DMS79 (cell line): ENCODE results near the gene ABLIM1.

ENCODE experiments used
- DNase-seq: peaks from one replicate; lab custom pipeline; 2025; lab: John Stamatoyannopoulos, UW

Gene ABLIM1

DNA sequence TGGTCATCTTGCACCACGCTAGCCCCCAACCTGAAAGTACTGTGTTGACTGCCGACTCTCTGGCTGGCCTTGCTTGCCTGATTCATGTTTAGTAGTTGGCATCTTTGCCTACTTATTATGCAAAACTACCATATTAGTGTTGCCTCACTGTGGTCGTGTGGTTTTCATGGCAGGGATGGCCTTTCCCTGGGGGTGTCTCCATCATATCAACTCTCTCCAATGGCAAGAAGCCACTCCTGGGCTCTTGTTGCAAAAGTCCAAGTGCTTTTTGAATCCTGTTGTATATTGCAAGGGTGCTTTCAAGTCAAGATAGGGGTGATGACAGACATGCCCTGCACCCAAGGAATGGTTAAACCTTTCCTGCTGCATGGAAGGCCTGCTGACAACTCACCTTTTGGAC is 39.4 kb downstream of the ABLIM1 start:
- no peak for DNase-seq

DNA sequence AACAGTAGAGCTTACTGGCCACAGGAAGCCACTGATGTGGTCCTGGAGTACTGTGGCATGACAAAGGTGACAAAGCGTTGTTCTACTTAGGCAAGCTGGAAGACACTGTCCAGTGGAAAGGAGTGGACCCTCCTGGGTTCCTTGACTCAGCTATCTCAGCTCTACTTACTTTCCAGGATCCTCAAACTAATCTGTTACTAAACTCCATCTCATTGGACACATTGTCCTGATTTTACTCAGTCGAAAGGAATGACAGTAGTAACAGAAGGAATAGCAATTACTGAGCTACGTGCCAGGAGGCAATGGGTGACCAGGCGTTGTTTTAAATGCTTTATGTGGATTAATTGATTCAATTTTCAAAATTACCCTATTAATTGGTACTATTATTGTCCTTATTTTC is 41.6 kb downstream of the ABLIM1 start:
- no peak for DNase-seq

DNA sequence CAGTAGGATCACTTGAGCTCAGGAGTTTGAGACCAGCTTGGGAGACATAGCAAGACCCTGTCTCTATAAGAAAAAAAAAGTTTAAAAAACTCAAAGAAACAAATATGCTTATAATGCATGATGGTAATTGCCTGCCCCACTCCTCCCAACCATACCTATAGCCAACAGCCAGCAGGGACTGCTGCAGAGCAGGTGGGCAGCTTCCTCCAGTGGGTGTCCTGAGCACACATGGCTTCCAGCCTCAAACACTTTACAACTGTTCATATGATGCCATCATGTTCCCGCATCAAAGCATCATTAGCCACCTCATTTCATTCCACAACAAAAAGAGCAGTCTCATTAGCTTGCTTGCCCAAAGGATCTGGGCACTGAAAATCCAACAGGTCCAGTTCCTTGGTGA is 42.0 kb downstream of the ABLIM1 start:
- DNase-seq: no peak

DNA sequence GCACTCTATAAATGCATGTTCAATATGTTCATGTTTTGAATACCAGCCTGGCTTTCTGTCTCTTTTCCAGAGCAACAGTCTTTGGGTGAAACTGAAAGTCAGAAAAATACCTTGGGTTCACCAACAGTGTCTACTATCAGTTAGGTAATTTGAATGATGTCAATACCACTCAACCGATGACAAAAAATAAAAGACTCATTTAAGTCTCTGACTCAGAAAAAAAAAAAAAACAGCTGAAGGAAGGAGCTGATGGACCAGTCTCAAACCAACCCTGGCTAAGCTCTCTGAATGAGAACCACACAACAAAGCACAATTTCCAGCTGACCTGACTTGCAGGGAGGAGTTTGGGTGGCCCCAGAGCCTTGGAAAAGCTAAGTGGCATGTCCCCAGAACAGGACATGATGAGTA is 42.5 kb downstream of the ABLIM1 start:
- no peak for DNase-seq

DNA sequence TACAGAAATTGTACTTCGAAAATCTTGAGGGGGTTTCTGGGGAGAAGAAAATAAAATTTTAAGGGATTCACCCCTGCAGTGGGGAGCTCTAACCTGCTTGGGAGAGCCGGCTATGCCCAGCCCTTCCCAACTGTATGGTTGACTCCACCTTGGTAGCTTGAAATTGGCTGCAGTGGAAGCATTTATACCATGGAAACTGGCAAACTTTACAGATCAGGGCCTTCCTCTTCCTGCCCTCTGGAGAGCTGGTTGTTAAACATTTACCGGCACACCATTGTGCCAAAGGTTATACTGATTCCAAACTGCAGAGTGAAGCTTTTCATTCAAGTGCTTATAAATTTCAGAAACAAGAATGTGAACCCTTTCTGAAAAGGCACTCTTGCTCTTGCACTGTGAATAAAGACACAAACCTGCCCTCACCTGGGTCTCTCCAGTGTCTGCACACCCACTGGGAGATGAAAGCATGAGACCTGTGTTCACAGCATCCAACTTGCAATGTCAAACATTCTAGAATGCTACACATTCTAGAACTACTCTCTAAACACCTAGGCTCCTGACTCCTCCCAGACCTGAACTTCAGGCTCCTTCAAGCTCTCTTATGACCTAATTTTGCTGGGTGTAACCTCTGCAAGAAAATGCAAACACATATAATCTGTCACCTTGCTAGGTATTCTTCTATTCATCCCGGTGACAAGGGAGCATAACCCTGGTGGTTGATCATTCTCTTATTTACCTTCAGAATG is 44.7 kb downstream of the ABLIM1 start:
- DNase-seq: no peak

DNA sequence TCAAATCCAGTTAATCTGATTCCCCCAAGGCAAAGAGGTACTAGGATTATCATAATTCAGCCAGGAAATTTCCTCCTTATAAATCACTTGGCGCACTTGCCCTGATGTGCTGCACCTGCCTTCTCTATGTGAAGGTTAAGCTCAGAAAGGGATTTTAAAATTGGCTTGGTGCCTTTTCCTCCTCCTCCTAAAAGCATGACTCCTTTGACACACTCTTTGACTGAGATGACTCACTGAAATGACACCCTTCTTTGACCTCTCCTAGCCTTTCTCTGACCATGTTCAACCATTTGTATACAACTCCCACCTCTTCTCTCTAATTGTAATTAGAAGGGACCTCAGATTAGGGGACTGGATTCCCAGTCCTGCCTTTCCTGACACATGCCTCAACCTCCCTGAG is 46.5 kb downstream of the ABLIM1 start:
- no peak for DNase-seq

DNA sequence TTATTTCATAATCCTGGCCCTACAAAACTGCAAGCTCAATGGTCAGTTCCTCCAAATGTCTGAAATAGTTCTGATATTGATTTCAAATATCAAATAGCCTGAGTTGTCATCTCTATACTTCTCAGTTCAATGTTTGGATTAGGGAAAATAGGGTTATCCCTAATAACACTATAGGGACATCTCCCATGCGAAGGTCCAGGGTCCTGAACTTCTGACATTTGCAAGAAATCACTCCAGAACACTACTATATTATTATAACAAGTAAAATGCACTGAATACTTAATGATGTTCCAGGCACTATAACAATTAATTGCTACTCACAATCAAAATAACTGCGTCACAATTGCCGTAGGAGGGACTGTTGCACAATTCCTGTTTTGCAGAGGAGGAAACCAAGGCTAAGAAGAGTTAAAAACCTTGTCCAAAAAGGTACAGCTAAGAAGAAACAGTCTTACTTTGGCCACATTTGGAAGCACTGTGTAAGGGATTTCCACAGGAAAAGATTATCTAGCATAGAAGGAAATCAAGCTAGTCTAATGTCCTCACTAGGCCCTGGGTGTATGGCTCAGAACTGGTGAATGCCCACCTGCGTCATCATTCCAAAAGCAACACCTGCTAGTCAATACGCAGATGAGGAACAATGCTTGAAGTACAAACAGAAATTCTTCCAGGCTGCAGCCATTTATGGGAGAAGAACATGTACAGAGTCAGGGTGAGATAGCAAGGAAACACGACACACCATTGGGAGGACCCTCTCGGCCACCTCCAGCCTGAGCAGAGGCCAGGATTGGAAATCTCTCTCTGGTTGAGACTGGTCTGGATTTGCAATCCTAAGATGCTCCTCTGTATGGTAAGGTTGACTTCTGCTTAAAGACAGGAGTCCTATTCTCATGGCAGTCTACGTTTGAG is 48.3 kb downstream of the ABLIM1 start:
- no peak for DNase-seq

DNA sequence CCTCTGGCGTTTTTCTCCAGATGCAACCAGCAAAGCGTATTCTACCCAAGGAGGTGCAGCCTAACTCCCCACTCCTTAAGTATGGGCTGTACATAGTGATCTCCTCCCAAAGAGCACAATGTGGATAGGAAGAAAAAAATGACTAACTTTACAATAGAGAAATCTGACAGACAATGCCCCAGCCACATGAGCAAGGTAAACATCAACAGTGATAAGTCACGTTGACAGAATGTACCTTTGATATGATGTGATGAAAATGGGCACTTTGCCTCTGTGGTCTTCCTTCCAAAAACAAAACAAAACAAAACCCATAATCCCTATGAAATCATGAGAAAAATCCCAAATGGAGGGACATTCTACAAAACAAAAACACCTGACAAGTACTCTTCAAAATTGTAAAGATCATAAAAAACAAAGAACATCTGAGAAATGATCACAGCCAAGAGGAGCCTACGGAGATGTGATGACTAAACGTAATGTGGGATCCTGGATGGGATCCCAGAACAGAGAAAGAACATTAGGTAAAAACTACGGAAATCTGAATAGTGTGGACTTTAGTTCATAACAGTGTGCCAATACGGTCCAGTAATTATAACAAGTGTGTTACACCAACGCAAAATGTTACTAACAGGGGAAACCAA is 50.6 kb downstream of the ABLIM1 start:
- DNase-seq: no peak

DNA sequence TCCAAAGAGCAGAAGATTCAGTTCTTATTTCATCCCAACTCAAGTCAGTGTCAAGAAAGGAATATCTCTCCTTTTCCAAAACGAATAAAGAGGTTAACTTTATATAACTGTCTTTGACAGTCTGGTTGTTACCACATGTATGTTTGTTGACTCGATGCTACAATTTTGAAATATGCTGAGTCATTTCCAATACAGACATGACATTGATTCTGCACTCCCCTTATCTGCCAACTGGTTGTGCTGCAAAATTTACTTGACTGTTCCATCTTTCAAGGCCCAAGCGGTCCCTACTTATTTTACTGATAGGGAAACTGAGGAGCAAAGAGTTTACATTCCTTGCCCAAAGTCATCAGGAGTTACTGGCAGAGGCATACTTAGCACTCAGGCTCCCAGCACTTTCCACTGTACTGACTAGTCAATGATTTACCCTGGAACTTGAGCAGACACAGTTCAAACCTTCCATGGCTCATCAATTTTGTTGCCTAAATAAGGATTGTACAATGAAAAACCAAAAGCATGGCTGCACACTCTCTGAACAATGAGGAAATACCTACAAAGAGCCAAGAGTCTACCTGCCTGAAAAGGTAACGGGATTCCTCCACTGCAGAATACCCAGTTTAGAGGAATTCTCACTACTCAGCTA is 52.8 kb downstream of the ABLIM1 start:
- no peak for DNase-seq

DNA sequence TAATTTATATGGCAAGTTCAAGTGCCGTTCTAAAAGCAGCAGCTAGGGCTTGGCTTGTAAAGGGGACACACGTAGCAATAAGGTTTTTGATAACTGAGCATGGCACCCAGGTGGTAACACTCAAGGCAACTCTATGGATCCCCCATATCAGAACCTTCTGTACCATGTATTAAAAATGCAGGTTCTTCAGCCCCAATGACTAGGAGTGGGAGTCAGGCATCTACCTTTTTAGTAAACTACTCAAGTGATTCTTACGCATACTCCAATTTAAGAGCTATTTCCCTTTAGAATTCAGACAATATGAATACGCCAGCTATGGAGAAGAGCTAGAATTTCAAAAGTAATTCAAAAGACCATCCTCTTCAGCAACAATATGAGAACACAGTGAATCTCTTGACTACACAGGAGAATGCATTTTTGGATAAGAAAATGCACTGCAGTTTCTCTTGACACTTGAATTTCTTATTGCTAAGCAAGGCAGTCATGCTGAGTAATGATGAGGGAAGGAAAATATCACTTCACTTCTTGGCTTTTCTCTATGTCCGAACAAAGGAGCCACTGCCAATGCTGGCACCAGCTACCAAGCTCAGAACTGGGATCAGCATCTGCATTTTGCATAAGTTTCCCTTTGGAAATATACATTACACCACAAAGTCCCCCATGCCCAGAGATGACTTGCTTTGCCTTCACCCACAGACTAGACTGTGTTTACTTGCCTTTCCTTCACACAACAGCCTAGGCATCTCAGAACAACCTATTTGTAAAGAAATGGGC is 53.5 kb downstream of the ABLIM1 start:
- DNase-seq: no peak

DNA sequence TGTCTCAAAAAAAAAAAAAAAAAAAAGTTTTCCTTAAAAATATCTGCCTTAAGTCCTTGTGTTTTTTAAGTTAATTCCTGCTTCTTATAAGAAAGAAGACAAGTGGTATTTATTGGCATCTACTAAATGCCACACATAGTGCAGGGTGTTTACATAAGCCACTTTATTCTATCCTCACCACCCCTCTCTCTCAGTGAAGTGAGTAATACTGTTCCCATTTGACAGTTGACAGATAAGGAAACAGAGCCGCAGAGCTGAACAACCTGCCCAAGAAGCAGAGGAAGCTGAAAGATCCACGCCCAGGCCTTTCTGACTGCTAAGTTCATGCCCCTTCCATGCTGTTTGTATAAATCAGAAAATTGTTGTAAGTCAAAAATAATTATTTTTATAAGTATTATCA is 54.1 kb downstream of the ABLIM1 start:
- DNase-seq: no peak

DNA sequence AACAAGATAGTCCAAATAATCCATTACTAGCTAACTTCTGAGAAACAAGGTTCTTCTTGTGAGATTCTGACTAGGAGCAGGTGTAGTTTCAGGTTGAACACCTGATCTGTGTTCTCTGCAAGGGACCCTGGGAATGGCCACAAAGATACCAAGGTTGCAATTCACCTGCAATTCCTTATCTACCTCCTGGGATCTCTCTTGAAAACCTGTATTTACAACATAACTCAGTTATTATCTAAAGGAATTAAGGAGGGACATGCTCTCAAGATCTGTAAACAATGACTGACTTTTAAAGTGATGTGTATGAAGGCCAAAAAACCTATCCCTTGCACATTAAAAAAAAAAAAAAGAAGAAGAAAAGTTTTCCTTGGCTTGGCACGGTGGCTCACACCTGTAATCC is 54.8 kb downstream of the ABLIM1 start:
- no peak for DNase-seq

DNA sequence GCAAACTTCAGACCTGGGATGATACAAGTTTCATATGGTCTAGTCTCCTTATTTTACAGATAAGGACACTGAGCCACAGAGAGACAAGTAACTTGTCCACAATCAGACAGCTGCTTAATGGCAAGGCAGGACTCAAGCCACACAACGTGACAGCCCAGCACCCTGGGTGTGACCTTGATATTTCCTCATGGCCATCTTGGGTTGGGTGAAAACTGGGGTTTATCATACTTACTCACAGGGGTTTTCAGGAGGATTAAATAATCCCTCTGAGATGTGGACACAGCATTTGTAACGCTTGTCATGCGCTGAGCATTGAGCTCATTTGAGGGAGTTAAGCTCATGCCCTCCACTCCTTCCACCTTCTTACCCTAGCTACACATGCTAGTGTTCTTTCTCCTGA is 58.0 kb downstream of the ABLIM1 start:
- DNase-seq: no peak

DNA sequence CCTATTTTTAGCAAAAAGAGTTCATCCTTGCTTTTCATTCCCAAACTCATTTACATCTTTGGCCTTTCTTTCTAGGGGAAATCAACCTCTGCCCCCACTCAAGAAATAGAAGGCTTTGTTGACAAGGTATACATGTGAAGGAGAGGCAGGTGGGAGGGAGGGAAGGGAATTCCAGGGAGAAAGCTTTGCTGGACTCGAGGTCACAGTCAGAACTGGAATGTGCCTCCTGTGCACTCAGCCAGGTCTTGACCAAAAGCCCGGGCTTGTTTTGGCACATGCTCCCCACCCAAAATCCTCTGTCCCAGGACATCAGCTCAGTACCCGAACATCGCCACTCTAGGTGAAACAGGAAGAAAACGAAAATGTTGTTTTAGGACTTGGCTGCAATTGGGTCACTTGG is 61.3 kb downstream of the ABLIM1 start:
- no peak for DNase-seq

DNA sequence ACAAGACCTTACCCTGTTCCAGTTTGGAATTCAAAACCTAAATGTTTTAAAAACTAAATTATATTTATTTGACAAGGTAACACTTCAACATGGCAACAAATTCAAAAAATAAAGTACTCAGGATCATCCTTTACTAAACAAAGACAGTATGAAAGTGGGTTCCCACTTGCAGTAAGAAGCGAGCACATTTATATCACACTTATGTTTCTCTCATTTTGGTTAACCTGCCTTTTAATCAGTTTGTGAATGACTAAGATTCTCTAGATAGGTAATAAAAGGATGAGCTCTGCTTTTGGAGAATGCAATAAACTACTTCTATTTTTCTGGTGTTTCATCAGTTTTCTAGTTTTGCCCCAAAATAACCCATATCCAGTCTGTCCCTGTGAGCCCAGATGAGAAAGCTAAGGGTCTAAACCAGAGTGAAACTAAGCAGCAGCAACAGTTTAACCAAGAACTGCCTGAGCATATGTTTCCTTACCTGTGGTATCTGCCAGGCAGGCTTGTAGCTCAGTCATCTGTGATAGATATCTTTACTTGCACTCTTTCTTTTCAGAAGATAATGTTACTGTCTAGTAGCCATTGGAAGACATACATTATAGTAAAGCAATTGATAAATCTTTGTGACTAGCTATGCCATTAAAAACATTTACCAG is 64.1 kb downstream of the ABLIM1 start:
- no peak for DNase-seq

DNA sequence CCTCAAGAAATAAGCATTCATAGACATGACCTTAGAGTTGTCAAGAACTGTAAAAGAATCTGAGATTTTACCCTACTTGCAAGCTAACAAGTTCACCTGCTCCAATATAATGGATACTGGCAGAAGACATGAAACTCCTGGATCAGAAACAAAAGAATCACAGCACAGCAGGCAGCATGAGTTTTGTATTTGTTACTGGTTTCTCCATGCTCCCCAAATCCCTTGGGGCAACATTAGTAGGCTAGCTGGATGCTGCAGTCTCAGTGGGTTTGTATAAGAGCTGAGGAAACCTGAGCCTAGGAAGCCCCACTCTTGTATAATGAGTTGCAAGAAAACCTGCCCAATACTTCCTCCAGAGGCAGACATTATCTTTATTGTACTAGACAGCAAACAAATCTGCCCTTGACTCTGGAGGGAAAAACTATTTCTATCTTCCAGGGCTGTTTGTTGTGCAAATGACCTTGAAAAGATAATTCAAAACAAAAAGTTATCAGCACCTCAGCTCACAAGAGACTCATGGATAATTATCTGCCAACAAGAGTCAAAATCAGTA is 64.8 kb downstream of the ABLIM1 start:
- no peak for DNase-seq

DNA sequence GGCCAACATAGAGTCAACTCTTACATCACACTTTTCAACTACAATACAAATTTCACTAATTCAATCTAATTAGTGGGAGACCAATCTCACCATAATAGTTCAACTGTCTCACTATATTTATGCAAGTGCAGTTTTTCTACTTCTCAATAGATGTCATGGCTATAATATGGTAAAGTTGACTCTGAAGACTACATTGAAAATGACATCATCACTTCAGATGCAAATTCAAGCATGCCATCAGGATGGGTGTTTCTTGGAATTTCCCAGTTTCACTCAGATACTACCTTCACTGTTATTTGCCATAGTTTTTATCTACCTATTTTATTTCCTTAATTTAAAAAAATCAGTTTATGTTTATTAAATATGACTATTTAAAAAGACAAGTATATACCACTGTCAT is 67.1 kb downstream of the ABLIM1 start:
- no peak for DNase-seq

DNA sequence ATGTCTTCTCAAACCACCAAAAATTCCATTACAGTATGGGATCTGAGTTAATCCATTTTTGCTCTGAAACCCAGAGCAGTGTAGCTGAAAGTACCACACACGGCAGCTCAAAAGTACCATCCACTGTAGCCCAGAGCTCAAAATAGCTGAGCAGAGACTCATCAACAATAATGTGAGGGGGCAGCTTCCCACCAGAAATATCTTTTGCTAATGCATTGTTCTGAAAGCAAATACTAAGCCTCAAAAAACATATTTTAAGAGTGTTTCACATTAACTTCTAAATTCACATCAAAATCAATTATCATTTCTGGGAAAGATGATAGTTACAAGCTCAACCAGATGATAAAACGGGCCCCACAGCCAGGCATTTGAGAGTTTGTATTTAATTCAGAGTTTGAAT is 73.7 kb downstream of the ABLIM1 start:
- DNase-seq: no peak

DNA sequence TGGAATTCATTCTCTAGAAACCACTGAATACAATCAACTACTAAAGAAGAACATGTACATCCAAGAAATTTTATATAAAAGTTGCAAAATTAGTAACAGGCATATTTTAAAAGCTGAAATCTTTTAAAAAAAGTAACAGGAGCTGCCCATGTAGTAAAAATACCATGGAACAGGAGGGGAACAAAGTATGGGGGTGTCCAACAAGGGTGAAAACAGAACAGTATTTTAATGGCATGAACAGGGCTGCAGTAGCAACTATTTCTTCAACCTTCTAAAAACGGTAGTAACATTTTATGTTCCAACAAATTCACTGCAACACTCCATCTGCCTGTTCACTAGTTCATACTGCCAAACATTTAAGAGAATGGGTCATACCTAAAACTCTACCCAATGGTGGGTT is 77.0 kb downstream of the ABLIM1 start:
- no peak for DNase-seq

DNA sequence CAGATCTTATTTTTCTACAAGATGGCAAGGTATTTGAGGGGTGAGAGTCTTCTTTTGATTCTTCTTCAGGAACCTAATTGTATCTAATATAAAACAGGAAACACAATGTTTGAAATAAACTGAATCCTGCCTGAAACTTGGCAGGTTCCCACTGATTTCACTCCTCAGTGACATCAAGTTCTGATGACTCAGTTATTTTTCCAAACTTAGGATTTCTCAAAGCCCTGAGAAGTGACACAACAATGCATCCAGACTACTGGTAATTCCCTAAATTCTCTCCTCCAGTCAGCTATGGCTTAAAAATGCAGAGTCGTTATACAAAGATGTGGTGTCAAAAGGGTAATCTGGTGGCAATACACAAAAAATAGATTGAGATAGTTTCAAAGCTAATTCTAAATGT is 80.9 kb downstream of the ABLIM1 start:
- no peak for DNase-seq

DNA sequence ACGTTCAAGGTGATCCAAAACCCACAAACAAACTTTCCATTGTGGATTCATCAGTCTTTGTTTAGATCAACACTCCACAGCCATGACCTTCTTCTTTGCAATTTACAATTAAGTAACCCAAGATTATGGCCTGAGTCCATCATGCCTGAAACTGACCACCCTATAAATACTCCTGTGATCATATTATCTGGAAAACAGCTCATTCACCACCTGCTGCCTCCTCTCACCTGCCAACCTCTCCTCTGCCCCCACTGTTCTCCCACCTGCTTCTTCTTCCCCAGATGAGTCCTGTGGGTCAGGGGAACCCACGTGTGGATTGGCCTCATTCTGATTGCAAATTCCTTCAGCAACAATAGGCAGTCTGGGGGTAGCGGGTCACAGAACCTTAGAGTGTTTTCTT is 81.4 kb downstream of the ABLIM1 start:
- DNase-seq: no peak
